Testis (tissue), 2 donors: ENCODE results near the gene PEAK3.

ENCODE experiments used
- POLR2A ChIP-seq: fragments of 450-650 bp; IDR thresholded peaks from one replicate; pipeline ENCODE4 v1.6.1; 2017; ENCODE audit warnings: antibody characterized with exemption, mild to moderate bottlenecking, moderate library complexity
- TF ChIP-seq, protein P1 (sequence below), 3 experiments: fragments of 450-650 bp in 2 of 3; fragments of 200-600 bp in 1 of 3; sonication (generic) in 1 of 3; IDR thresholded peaks; one replicate each; pipeline ENCODE4 v1.5.1; 2016 to 2019; ENCODE audit warnings: antibody characterized with exemption in 3 of 3, mild to moderate bottlenecking in 2 of 3, moderate library complexity in 1 of 3

DNA sequence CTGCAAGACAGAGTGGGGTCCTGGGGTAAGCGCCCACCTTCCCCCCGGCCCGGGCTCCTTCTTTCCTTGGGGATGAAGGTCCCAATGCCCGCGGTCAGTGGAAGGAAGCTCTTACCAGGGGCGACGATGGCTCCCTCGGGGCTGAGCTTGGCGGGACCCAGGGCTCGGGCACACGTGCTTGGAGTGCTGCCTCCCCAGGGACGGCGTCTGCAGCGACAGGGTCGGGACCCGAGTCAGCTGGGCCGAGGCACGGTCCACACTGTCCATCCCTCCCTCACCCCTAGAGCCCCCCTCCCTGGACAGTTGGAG lies 29.2 kb downstream of the PEAK3 start:
- TF ChIP-seq POLR2A, result no peak
- TF ChIP-seq, protein P1, sequence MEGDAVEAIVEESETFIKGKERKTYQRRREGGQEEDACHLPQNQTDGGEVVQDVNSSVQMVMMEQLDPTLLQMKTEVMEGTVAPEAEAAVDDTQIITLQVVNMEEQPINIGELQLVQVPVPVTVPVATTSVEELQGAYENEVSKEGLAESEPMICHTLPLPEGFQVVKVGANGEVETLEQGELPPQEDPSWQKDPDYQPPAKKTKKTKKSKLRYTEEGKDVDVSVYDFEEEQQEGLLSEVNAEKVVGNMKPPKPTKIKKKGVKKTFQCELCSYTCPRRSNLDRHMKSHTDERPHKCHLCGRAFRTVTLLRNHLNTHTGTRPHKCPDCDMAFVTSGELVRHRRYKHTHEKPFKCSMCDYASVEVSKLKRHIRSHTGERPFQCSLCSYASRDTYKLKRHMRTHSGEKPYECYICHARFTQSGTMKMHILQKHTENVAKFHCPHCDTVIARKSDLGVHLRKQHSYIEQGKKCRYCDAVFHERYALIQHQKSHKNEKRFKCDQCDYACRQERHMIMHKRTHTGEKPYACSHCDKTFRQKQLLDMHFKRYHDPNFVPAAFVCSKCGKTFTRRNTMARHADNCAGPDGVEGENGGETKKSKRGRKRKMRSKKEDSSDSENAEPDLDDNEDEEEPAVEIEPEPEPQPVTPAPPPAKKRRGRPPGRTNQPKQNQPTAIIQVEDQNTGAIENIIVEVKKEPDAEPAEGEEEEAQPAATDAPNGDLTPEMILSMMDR (IDR thresholded peaks at IDR 0.05), result no peak
